Nephron progenitor cell (in vitro differentiated cells): ENCODE measurements around the gene RIPOR3.
"Not testable (repeated sequence)": the region's sequence is repeated elsewhere in the genome, so short reads cannot be mapped to it uniquely, and the experiment has no call there.

ENCODE experiments used
- DNase-seq: peaks from one replicate; pipeline ENCODE4 v3.0.0; 2021
- H3K27ac Mint-ChIP-seq: 2 replicates; pipeline ENCODE4 v1.8.0; 2021; ENCODE audit warnings: mild to moderate bottlenecking, moderate library complexity, mixed read lengths
- H3K27me3 Mint-ChIP-seq: 2 replicates; pipeline ENCODE4 v1.8.0; 2021; ENCODE audit warnings: mild to moderate bottlenecking, low read depth, mixed read lengths; ENCODE audit not compliant: poor library complexity
- H3K36me3 Mint-ChIP-seq: 2 replicates; pipeline ENCODE4 v1.8.0; 2021; ENCODE audit warnings: low read depth, mixed read lengths
- H3K4me1 Mint-ChIP-seq: 2 replicates; pipeline ENCODE4 v1.8.0; 2021; ENCODE audit warnings: mixed read lengths
- H3K4me3 Mint-ChIP-seq: 2 replicates; pipeline ENCODE4 v1.8.0; 2021; ENCODE audit warnings: mild to moderate bottlenecking, moderate library complexity, mixed read lengths
- H3K9me3 Mint-ChIP-seq: 2 replicates; pipeline ENCODE4 v1.8.0; 2021; ENCODE audit warnings: mild to moderate bottlenecking, moderate library complexity, mixed read lengths
- TF ChIP-seq, protein P1 (sequence below): fragments of 200-600 bp; sonication (generic); IDR thresholded peaks from 2 replicates; pipeline ENCODE4 v1.5.0; 2021; ENCODE audit warnings: antibody characterized with exemption

The RIPOR3 gene

DNA sequence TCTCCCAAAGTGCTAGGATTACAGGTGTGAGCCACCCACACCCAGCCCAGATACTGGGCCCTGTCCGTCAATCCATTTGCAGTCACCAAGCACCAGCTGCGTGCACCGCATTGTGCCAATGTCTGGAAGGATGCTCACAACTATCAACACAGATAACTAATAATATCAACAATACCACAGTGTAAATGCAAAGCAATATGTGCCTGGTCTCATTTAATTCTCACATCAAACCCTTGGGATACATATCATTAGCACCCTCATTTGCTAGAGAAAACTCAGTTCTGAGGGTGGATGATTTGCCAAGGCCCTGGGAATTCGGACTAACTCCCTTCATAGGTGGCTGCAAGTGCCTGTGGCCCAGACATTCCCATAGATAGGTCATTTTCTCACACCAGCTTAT is 14.5 kb downstream of the RIPOR3 start:
- Mint-ChIP-seq H3K36me3 (no peaks in the 10 kb centered on the region), H3K4me1 (peaks cover 56% of the 10 kb centered on the region), H3K27me3 (peaks cover 5% of the 10 kb centered on the region)

DNA sequence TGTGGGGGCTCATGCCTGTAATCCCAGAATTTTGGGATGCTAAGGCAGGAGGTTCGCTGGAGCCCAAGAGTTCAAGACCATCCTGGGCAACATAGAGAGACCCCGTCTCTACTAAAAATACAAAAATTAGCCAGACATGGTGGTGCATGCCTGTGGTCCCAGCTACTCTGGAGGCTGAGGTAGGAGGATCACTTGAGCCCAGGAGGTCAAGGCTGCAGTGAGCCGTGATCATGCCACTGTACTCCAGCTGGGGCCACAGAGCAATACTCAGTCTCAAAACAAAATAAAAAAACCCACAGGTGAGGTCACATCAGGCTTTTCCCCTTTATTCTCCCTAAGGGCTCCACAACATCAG is 15.0 kb downstream of the RIPOR3 start:
- H3K27me3 Mint-ChIP-seq, H3K36me3 Mint-ChIP-seq, H3K4me3 Mint-ChIP-seq, H3K9me3 Mint-ChIP-seq, H3K27ac Mint-ChIP-seq, DNase-seq: not testable (repeated sequence)
- H3K4me1 Mint-ChIP-seq: peaks cover 61% of the 10 kb centered on the region

More for the DNA sequence above, 14.5 kb downstream of the RIPOR3 start:
- no peak overlapping the region for H3K27ac Mint-ChIP-seq
- TF ChIP-seq, protein P1, sequence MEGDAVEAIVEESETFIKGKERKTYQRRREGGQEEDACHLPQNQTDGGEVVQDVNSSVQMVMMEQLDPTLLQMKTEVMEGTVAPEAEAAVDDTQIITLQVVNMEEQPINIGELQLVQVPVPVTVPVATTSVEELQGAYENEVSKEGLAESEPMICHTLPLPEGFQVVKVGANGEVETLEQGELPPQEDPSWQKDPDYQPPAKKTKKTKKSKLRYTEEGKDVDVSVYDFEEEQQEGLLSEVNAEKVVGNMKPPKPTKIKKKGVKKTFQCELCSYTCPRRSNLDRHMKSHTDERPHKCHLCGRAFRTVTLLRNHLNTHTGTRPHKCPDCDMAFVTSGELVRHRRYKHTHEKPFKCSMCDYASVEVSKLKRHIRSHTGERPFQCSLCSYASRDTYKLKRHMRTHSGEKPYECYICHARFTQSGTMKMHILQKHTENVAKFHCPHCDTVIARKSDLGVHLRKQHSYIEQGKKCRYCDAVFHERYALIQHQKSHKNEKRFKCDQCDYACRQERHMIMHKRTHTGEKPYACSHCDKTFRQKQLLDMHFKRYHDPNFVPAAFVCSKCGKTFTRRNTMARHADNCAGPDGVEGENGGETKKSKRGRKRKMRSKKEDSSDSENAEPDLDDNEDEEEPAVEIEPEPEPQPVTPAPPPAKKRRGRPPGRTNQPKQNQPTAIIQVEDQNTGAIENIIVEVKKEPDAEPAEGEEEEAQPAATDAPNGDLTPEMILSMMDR: no peak
- DNase-seq: no peak
- no peak overlapping the region for H3K4me3 Mint-ChIP-seq
- H3K9me3 Mint-ChIP-seq: no peaks in the 10 kb centered on the region

DNA sequence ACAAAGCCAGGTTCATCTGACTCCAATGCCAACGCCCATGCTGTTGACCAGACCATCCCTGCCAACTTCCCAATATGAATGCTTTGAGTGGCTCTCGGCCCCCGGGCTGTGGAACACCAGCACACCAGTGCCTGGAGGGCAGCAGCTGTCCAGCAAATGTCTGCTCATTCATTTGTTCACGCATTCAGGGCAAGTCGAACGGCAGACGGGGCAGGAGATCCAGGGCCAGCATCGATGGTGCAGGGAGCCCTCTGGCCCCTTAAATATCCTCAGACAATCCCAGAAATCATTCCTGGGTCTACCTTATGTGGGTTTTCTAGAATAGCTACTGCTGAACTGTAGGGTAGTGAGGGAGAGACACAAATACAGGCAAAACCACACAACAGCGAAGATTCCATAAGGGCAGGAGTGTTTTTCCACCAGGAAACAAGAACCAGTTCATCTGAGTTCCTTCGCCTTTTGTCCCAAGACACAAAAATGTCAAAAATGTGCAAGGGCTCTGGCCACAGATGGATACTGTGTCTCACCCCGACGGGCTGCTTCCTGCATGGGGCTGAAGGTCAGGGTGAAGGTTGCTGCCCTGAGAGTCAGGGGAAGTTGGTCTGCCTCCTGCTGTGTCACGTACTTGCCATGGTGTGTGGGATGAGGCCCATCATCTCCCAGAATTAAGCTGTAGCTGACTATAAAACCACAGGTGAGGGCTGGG is 15.5 kb downstream of the RIPOR3 start:
- Mint-ChIP-seq H3K4me3 (no peak overlapping the region), H3K27ac (peak overlapping the region; percentile 44), H3K9me3 (no peaks in the 10 kb centered on the region), H3K4me1 (peaks cover 65% of the 10 kb centered on the region), H3K36me3 (no peaks in the 10 kb centered on the region), H3K27me3 (peaks cover 9% of the 10 kb centered on the region)
- TF ChIP-seq, protein P1: no peak
- peak; percentile 22 for DNase-seq

DNA sequence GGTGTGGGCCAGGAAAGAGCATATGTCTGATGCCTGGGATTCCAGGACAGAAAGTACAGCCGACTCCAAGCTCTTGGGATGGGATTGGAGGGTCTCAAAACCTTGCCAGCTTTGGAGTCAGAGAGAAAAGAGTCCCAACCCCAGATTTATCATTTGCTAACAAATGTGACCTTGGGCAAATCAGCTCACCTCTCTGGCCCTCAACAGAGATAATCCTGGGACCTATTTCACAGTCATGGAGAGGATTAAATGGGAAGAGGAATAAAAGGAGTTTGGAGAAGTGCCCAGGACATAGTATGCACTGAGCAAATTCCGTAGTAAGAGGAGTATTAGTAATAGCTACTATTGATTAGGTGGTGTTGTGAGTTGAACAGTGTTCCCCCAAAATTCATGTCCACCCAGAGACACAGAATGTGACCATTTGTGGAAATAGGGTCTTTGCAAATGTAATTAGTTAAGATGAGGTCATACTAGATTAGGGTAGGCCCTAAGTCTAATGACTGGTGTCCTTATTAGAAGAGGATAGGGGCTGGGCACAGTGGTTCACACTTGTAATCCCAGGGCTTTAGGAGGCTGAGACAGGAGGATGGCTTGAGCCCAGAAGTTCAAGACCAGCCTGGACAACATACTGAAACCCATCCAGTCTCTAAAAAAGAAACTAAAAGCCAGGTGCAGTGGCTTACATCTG is 17.1 kb downstream of the RIPOR3 start:
- no peak for DNase-seq
- no peaks in the 10 kb centered on the region for H3K9me3 Mint-ChIP-seq
- TF ChIP-seq, protein P1: no peak
- peak overlapping the region; percentile 97 for H3K27ac Mint-ChIP-seq
- no peaks in the 10 kb centered on the region for H3K36me3 Mint-ChIP-seq
- peak overlapping the region; percentile 3 for H3K4me3 Mint-ChIP-seq
- H3K27me3 Mint-ChIP-seq: peaks cover 12% of the 10 kb centered on the region
- H3K4me1 Mint-ChIP-seq: peaks cover 66% of the 10 kb centered on the region

DNA sequence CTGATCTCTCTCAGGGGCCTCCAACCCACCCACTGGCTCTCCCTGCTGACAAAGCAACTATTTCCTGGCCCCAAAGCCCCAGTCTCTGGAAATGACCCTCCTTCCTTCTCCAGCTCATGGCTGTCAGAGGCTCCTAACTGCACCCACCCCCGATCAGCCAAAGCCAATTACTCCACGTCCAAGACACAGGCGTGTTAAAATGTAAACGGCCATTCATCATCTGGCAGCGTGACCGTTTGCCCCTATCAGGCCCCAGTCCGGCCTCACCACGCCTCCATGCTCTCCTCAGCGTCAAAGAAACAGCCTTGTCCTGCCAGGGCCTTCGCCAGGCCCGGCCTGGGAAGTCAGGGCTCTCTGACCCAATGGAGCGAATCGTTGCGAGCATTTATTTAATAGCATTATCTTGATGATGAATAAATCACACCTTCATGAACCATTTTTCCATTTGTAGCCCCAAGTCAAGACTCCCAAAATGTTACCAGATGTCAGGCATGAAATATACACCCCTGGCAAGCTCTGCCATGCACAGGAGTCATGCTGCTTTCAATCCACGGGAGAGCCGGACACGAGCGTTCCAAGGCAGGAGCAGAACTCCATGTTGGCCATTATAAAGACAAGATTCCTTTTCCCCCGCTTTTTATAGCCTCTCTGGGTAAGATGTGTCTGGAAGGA is 17.7 kb downstream of the RIPOR3 start:
- Mint-ChIP-seq H3K9me3 (no peaks in the 10 kb centered on the region), H3K27ac (peak overlapping the region; percentile 97), H3K36me3 (no peaks in the 10 kb centered on the region), H3K4me1 (peaks cover 71% of the 10 kb centered on the region), H3K27me3 (peaks cover 12% of the 10 kb centered on the region), H3K4me3 (peak overlapping the region; percentile 30)
- DNase-seq: peak; percentile 49
- TF ChIP-seq, protein P1: no peak

DNA sequence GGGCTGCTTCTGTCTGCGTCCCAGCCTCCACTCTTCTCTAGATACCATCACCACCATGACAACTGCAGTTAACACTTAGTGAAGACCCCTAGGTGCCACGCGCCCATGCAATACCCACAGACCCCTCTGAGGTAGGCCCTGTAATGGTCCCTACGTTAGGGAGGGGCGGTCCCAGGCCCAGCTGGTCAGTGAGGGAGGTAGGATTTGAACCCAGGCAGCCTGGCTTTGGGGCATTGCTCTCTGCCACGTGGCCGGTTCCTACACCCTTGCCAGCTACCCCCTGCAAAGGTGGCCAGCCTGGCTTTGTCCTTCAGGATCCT is 18.2 kb downstream of the RIPOR3 start:
- TF ChIP-seq, protein P1: no peak
- DNase-seq: no peak
- peaks cover 71% of the 10 kb centered on the region for H3K4me1 Mint-ChIP-seq
- H3K27ac Mint-ChIP-seq: peak overlapping the region; percentile 97
- no peaks in the 10 kb centered on the region for H3K9me3 Mint-ChIP-seq
- no peaks in the 10 kb centered on the region for H3K36me3 Mint-ChIP-seq
- peak overlapping the region; percentile 30 for H3K4me3 Mint-ChIP-seq
- peaks cover 12% of the 10 kb centered on the region for H3K27me3 Mint-ChIP-seq
